Heart right ventricle (tissue), 16 donors: ENCODE measurements around the gene SLC45A2. TPM values are rescaled to one million over a fixed set of nuclear protein-coding genes. Genes with fewer than 3 reads are reported as not detected.
A peak's percentile ranks its signal among the peaks of the same experiment; 100 is the strongest.
"Not testable (repeated sequence)": the region's sequence is repeated elsewhere in the genome, so short reads cannot be mapped to it uniquely, and the experiment has no call there.

Experiments used
- ATAC-seq, 8 donors: fragments of 200-7000 bp; cut with Tn5 transposase; one replicate each; pipeline ENCODE4 v1.9.1; 2020; ENCODE audit warnings: mild to moderate bottlenecking in 8 of 8, moderate library complexity in 8 of 8, moderate number of reproducible peaks in 1 of 8
- DNase-seq, 2 donors: peaks; one replicate each; pipeline ENCODE4 v3.0.0-alpha.2; 2020
- H3K27ac ChIP-seq, 10 donors: fragments of 200-600 bp; sonication (generic) in 2 of 10; one replicate each; pipeline versions ENCODE4 v1.5.0 to v1.8.0; 2020 to 2022; ENCODE audit warnings: mild to moderate bottlenecking in 3 of 10
- H3K27me3 ChIP-seq, 7 donors: fragments of 200-600 bp; one replicate each; pipeline ENCODE4 v1.8.0; 2021 to 2022; ENCODE audit warnings: mild to moderate bottlenecking in 2 of 7
- H3K36me3 ChIP-seq, 9 donors: fragments of 200-600 bp; sonication (generic) in 1 of 9; one replicate each; pipeline versions ENCODE4 v1.5.0 to v1.8.0; 2020 to 2022; ENCODE audit warnings: mild to moderate bottlenecking in 2 of 9
- H3K4me1 ChIP-seq, 9 donors: fragments of 200-600 bp; sonication (generic) in 1 of 9; one replicate each; pipeline versions ENCODE4 v1.5.0 to v1.8.0; 2020 to 2022; ENCODE audit warnings: mild to moderate bottlenecking in 4 of 9
- H3K4me3 ChIP-seq, 10 donors: fragments of 200-600 bp; sonication (generic) in 2 of 10; one replicate each; pipeline versions ENCODE4 v1.5.0 to v1.8.0; 2020 to 2022; ENCODE audit warnings: mild to moderate bottlenecking in 7 of 10, moderate library complexity in 2 of 10
- H3K9me3 ChIP-seq, 11 donors: fragments of 200-600 bp in 10 of 11; sonication (generic) in 2 of 11; one replicate each; pipeline versions ENCODE4 v1.5.0 to v1.8.0; 2013 to 2022; ENCODE audit warnings: mild to moderate bottlenecking in 2 of 11, control low read depth in 1 of 11, moderate library complexity in 1 of 11
- CTCF ChIP-seq, 9 donors: fragments of 200-600 bp; sonication (generic) in 2 of 9; IDR thresholded peaks; one replicate each; pipeline versions ENCODE4 v1.5.0 to v1.8.0; 2021 to 2022; ENCODE audit warnings: antibody characterized with exemption in 9 of 9, mild to moderate bottlenecking in 5 of 9, moderate library complexity in 1 of 9
- WGBS, 2 donors: extraction: QIAGEN DNeasy Blood & Tissue Kit; methylation state at CpG; one replicate each; pipeline ENCODE4 v1.1.7; 2013; ENCODE audit warnings: inconsistent platforms in 1 of 2; 5-methylcytosine and 5-hydroxymethylcytosine counted together
- intact Hi-C, 10 donors: fragments of 100-400 bp; cut with DNase I; formaldehyde crosslinking; loops; one replicate each; pipeline versions ENCODE4 v1.11.1 to v1.14.2; 2022
- polyA plus RNA-seq, 2 donors: library from polyadenylated mRNA; stranded (reverse); fragments of 200-250 nt; gene quantifications; one replicate each; pipeline ENCODE4 v1.2.3, GENCODE V29; 2013
- total RNA-seq, 10 donors: library from RNA; stranded (reverse); fragmentation: NEBNext Ultra II Directional in 3 of 10; extraction: Animal tissue kit (Norgen Biotek cat#: 25700) in 3 of 10; gene quantifications; one replicate each; pipeline versions ENCODE4 v1.2.1 to v1.2.4, GENCODE V29; 2021 to 2023
- donor health status: Arrhythmogenic right ventricular cardiomyopathy.
- donor health status: ischemic (EF 13 %, LVEDD 7.1; RV severe dilation, severe dysfunction).
- donor health status: healthy with polysubstance abuse.
- donor health status: DM: no; HTN: yes; CAD: no.
- donor health status: DM: no; HTN: no; CAD: no.
- donor health status: ischemic (EF 25% LVEDD 6.9; RV normal size, moderate dysfunction).
- donor health status: ischemic (EF 25% LVEDD 5.7; RV mildly dilated, moderate dysfunction).
- donor health status: healthy.
- donor health status: DM: yes; HTN: yes; CAD: no.
- donor health status: Ischemic cardiomyopathy.
- donor health status: ischemic (EF 35%, LVEDD 5.7; RV mildly dilated, moderate dysfunction).
- donor health status: nonischemic (EF 11% LVEDD 7.7; RV severe dilation, severe dysfunction).
- donor health status: DM: yes; HTN: yes; CAD: no.
- donor health status: PGD.
- donor health status: ischemic (EF 29% LVEDD 5.4; RV normal size, mild dysfunction).
- donor health status: nonischemic (EF 23%, LVEDD 6.1; RV moderate dilation, normal function).

Gene SLC45A2
- total and polyA plus RNA-seq, 12 donors: 0.09 to 0.15 (median 0.11) TPM; not detected in 9

- 72 to 77% methylated on average over 4 of the region's 4 CpGs for WGBS, 2 donors
- Histone ChIP-seq H3K9me3 (no peaks in the 10 kb centered on the region), H3K4me1 (peaks cover 2 to 31% (median 14%) of the 10 kb centered on the region in 9 donors), H3K27me3 (no peaks in the 10 kb centered on the region), H3K4me3 (no peak overlapping the region), H3K36me3 (no peaks in the 10 kb centered on the region), H3K27ac (no peak overlapping the region)
- no peak for TF ChIP-seq CTCF (IDR thresholded peaks at IDR 0.05)
- ATAC-seq (no peak), DNase-seq (no peak)
- intact Hi-C loops: no loop called here
These were observed 27.0 kb upstream of the SLC45A2 start for GRCh38 chr5:34011536-34011935.

DNA sequence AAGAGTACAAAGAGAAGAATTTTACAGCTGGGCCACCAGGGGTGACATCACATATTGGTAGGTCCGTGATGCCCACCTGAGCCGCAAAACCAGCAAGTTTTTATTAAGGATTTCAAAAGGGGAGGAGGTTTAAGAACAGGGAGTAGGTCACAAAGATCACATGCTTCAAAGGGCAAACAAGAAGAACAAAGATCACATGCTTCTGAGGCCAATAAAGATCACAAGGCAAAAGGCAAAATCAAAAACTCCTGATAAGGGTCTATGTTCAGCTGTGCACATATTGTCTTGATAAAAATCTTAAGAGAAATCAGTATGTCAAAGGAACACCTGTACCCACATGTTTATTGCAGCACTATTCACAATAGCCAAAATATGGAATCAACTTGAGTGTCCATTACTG, 25.7 kb upstream of the SLC45A2 start:
- H3K27ac ChIP-seq, DNase-seq, H3K4me3 ChIP-seq, H3K9me3 ChIP-seq, H3K36me3 ChIP-seq, ATAC-seq, intact Hi-C loops, H3K27me3 ChIP-seq: not testable (repeated sequence)
- peaks cover 2 to 36% (median 19%) of the 10 kb centered on the region in 9 donors for H3K4me1 ChIP-seq
- 69 to 97% methylated on average over 2 of the region's 2 CpGs for WGBS, 2 donors

GRCh38 chr5:34009610-34010009, 25.1 kb upstream of the SLC45A2 start:
- peaks cover 2 to 36% (median 19%) of the 10 kb centered on the region in 9 donors for H3K4me1 ChIP-seq
- peaks cover 0 to 13% (median 0%) of the 10 kb centered on the region in 9 donors for H3K36me3 ChIP-seq
- no peak for TF ChIP-seq CTCF (IDR thresholded peaks at IDR 0.05)
- 30 to 90% methylated on average over 1 of the region's 1 CpG for WGBS, 2 donors
- H3K9me3 ChIP-seq: no peaks in the 10 kb centered on the region
- H3K4me3 ChIP-seq: no peak overlapping the region
- no peak overlapping the region for H3K27ac ChIP-seq
- no peak for DNase-seq
- no peaks in the 10 kb centered on the region for H3K27me3 ChIP-seq
- intact Hi-C loops: loop anchor here in 1 of 10 donors (5.0 kb wide), 1 partner anchor 567 kb away; the partner anchor contains the start of gene TARS1
- no peak for ATAC-seq

DNA sequence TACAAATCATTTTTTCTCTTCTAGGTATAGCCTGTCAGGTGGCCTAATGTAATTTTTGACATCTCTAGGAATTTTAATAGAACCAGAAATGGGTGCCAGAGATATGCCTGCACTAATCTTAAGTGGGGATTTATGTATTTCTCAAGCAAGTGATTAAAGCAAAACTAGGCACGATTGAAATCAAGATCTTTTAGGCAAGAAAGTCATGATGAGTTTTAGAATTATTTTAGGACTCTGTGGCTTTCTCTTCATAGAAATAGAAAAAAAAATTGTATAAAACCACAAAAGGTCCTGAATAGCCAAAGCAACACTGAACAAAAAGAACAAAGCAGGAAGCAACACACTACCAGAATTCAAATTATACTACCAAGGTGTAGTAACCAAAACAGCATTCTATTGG, 24.3 kb upstream of the SLC45A2 start:
- Histone ChIP-seq H3K4me3 (peak overlapping the region; percentile 57 to 90 (median 78)), H3K27me3 (no peaks in the 10 kb centered on the region), H3K9me3 (no peaks in the 10 kb centered on the region), H3K4me1 (peaks cover 2 to 36% (median 19%) of the 10 kb centered on the region in 9 donors), H3K36me3 (peaks cover 0 to 21% (median 0%) of the 10 kb centered on the region in 9 donors), H3K27ac (peak overlapping the region; percentile 85 to 97 (median 90))
- DNase-seq (no peak), ATAC-seq (no peak)
- 12 to 22% methylated on average over 1 of the region's 1 CpG for WGBS, 2 donors
- intact Hi-C loops: loop anchor here in 1 of 10 donors (5.0 kb wide), 1 partner anchor 567 kb away; the partner anchor contains the start of gene TARS1
- TF ChIP-seq CTCF (IDR thresholded peaks at IDR 0.05): no peak
